Activated CD4-positive, alpha-beta T cell treated with anti-CD3 and anti-CD28 coated beads for 1 hour (primary cell): ENCODE measurements around the gene STAC3.
A peak's percentile ranks its signal among the peaks of the same experiment; 100 is the strongest.
"Not testable (repeated sequence)": the region's sequence is repeated elsewhere in the genome, so short reads cannot be mapped to it uniquely, and the experiment has no call there.

Source experiments
- DNase-seq: peaks from one replicate; pipeline ENCODE4 v3.0.0-alpha.2; 2020

Gene STAC3

GRCh38 chr12:57250956-57251355, at the start of gene STAC3:
Gene STAC3, minus strand, starts transcription at chr12:57251187. Its CDS starts 1,551 bp downstream, at chr12:57249636.
- DNase-seq = no peak

GRCh38 chr12:57299514-57300016, 48.6 kb upstream of the STAC3 start:
- no peak for DNase-seq

- DNase-seq = no peak
Observed at GRCh38 chr12:57296291-57296690, 45.3 kb upstream of the STAC3 start.

GRCh38 chr12:57282073-57282472, 31.1 kb upstream of the STAC3 start:
- not testable (repeated sequence) for DNase-seq

- peak; percentile 53 for DNase-seq
Observed at GRCh38 chr12:57280211-57281062, 29.4 kb upstream of the STAC3 start.

- DNase-seq = no peak
Observed at GRCh38 chr12:57278465-57279381, 27.7 kb upstream of the STAC3 start.

- DNase-seq = no peak
Observed at GRCh38 chr12:57276935-57277563, 26.1 kb upstream of the STAC3 start.

DNA sequence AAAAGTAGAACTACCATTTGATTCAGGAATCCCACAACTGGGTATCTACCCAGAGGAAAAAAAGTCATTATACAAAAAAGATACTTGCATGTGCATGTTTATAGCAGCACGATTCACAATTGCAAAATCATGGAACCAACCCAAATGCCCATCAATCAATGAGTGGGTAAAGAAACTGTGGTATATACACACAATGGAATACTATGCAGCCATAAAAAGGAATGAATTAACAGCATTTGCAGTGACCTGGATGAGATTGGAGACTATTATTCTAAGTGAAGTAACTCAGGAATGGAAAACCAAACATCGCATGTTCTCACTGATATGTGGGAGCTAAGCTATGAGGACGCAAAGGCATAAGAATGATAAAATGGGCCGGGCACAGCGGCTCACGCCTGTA, 25.2 kb upstream of the STAC3 start:
- DNase-seq = not testable (repeated sequence)

GRCh38 chr12:57273516-57273915, 22.5 kb upstream of the STAC3 start:
- no peak for DNase-seq

GRCh38 chr12:57272337-57273151, 21.6 kb upstream of the STAC3 start:
- no peak for DNase-seq

DNA sequence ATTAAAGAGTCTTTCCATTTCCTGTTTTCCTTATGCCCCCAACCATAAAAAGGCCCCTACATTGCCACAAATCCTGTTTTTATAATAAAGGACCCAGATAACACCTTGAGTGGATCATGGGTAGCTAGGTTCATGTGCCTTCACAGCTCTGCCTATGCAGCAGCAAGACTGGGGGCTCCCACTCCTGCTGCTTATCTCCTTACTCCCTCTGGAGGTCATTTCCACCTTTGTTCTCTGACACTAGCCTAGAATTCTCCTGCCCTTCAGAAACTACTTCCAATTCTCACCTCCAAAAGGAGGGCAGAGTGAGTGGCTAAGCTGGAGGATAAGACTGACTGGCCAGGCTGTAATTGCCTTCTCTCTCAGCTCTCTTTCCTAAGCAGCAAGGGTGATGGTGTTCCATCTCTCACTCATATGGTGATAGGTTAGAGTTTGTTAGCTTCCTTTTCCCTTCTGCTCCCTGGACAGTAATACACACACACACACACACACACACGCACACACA, 20.0 kb upstream of the STAC3 start:
- no peak for DNase-seq

GRCh38 chr12:57268264-57268663, 17.3 kb upstream of the STAC3 start:
- no peak for DNase-seq

- no peak for DNase-seq
Observed at GRCh38 chr12:57266681-57267080, 15.7 kb upstream of the STAC3 start.

DNA sequence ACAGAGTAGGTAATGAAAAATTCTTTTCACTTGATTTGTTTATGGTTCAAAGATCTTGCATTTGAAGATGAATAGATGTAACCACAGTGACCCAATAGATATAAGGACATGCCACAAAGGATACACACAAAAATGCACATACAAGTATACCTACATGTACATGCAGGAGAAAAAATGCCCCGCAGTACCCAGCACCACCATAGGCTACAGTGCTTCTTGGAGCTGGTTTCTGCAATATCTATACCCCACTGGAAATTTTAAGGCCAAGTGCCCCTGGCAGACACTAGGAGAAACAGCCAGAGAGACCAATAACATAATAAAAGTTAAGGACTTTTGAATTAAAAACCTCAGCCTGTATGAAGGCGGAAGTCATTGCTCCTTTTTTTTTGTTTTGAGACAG, 12.1 kb upstream of the STAC3 start:
- DNase-seq = no peak

GRCh38 chr12:57262126-57262822, 11.3 kb upstream of the STAC3 start:
- no peak for DNase-seq

- no peak for DNase-seq
Observed at GRCh38 chr12:57261428-57261865, 10.5 kb upstream of the STAC3 start.

GRCh38 chr12:57260366-57260765, 9.4 kb upstream of the STAC3 start:
- DNase-seq = no peak

GRCh38 chr12:57258977-57259970, 8.3 kb upstream of the STAC3 start:
- DNase-seq = no peak

DNA sequence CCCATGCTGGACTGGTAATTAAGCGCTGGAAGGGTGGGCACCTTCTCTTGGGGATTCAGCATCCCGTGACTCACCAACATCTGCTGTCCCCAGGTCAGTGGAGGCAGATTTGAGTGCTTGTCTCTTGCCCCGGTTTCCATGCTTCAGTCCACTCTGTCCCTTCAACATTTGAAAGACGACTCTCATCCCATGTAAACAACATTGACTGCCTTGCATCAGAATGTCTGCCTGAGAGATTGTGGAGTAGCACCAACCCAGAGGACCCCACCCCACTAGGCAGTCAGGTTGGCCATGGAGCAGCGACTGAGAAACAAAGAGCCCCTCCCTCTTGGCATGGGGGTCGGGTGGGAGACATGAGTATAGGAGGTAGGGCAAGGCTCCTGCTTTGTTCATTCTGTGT, 4.9 kb upstream of the STAC3 start:
- no peak for DNase-seq
